Measurements from ENCODE around the gene PPP1R1C.
"Not testable (repeated sequence)": the region's sequence is repeated elsewhere in the genome, so short reads cannot be mapped to it uniquely, and the experiment has no call there.

The PPP1R1C gene, protein sequence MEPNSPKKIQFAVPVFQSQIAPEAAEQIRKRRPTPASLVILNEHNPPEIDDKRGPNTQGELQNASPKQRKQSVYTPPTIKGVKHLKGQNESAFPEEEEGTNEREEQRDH

DNA sequence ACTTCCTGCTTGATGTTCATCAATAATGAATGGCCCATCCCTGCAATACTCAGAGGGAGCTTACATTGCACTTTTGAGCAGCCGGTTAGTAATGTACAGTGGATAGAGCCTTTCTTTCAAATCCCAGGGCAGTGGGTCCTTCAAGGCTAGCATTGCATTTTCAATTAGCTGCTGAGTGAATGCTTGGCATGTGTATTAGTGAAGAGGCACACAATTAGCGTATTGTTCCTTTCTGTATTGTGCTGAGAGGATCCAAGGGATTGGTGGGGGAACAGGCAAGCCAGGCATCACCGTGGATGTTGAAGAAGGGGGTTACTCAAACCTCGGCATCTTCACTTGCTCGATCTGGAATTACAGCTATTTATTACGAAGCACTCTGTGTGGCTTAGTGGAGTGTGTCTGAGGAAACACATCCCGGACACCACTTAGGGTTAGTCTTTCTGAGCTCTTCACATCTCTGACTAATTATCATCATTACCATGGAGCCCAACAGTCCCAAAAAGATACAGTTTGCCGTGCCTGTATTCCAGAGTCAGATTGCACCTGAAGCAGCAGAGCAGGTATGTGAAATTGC, at the start of gene PPP1R1C:
TSS of gene PPP1R1C (plus strand) at position 222 of the 574 bp plus-strand sequence. CDS start at position 480, 258 bp downstream.
- no peak within 1 kb of the TSS for H3K4me3 ChIP-seq (ENCODE audit: low read depth, low read length)

GRCh38 chr2:181937473-181937872, 48.2 kb upstream of the PPP1R1C start:
- no peak overlapping the region for H3K4me3 ChIP-seq (ENCODE audit: low read depth, low read length)

DNA sequence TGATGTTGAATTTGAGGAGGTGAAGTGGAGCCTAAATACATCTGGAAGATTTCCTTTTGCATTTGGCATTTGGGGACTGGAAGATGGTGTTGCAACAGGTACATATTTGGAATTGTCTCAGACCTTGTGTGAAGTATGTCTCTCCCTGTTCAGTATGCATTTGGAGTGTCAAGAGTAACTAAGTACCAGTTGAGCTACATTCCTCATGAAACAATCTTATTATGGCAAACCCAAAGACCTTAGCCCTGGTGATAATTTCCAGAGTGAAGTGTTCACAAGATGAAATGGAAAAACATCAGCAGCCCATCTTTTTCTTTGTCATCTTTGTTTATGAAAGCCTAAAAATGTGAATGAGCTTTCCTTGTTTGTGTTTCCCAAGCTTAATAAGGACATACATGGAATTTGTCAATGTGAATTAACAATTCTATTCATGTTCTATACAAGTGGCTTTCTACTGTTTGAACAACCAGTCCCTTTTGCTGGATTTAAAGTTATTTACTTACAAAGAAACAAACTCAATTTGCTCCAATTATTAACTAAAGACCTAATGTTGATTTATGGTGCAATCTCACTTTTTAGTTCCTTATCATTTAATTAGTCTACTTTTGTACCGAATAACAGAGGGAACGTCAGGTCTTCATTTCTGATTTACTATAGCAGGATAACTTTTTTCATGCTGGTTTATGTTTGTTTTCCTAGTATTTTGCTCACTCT, 42.1 kb upstream of the PPP1R1C start:
- H3K4me3 ChIP-seq (ENCODE audit: low read depth, low read length): no peak overlapping the region

DNA sequence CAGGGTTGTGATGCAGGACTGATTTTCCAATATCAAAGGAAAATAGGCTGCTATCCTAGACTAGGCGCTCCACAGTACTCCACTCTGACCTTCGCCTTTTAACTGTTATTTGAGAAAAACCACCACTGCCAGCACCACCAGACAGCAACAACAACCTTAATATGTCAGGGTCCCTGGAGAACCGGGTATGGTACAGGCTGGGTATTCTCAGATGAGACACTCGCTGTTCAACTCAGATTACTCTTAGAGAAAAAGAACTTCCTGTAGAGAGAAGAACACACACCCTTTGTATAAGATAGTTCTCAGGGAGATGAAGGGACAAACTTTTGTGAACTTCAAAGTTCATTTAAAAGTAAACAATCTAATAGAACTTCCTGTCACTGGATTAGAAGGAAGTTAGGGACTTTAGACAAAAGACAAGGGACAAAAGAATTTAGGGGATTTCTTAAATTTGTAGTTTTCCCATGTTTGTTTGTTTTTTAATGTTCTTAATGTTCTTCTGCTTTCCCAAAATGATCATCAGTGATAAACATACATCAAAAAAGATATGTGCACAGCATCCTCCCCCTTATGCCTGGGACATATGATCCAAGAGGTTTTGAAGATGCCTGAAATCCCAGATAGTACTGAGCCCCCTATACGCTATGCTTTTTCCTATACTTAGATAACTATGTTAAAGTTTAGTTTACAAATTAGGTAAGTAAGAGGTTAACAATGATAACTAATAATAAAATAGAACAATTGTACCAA, 41.3 kb upstream of the PPP1R1C start:
- no peak overlapping the region for H3K4me3 ChIP-seq (ENCODE audit: low read depth, low read length)

GRCh38 chr2:181944914-181945291, 40.8 kb upstream of the PPP1R1C start:
- H3K4me3 ChIP-seq (ENCODE audit: low read depth, low read length): no peak overlapping the region

DNA sequence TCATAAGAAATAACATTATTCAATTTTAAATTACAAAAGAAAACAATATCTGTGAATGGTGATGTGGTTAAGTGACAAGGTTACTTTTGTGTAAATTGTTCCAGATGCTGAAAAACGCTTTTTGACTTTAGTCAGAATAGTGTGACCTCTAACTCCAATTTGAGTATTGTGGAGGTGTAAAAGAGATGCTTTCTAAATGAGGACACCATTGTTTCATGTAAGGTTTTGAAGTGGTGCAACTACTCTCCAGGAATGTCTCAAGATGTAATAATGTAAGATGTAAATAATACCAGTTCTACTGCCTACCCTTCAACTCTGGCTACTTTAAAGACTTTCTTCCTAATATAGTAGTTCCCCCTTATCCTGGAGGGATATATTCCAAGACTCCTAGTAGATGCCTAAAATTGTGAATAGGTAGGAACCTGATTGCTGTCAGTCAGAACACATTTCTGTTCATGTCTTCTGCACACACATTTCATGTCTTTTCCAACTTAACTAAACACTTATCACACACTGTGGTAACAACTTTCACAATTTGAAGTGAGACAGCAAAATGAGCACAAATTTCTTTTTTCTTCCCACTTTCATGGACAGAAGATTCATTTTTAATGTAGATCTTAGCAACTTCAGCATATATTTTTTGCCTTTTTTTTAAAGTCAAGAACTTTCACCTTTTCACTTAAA, 39.1 kb upstream of the PPP1R1C start:
- H3K4me3 ChIP-seq (ENCODE audit: low read depth, low read length): no peak overlapping the region

- no peak overlapping the region for H3K4me3 ChIP-seq (ENCODE audit: low read depth, low read length)
Observed at GRCh38 chr2:181947273-181947672, 38.4 kb upstream of the PPP1R1C start.

DNA sequence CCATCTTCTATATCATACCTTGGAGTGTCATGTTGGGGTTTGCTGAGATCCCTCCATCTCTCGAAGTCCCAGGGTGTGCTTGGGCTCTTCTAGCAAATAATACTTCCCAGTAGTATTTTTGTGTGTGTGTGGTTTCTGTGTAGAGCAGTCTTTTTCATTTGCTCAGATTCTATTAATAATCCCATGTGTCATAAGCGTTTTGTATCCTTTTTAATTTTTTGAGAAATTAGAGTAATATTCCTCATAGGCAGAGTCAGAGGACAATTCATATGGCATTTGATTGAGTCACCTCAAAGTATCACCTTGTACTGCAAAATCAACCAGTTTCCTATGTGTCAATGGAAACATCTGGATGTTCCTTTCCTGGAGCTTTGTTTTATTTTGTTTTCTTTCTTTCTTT, 37.4 kb upstream of the PPP1R1C start:
- no peak overlapping the region for H3K4me3 ChIP-seq (ENCODE audit: low read depth, low read length)

DNA sequence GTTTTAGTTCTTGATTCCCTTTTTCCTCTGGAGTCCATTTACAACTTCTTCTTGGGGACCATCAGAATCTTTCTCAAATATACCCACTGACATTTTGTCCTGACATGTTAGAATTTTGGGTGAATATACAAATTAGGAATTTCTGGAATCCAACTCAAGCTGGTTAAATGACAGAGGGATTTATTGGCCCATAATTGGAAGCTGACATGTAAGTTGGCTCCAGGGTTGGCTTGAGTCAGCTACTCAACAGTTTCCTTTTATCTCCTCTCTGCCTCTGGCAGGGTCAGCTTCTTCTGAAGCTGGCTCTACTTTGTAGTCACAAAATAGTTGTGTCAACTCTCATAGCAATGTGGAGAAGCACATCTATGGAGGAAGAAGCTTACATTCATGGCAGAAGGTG, 36.6 kb upstream of the PPP1R1C start:
- H3K4me3 ChIP-seq (ENCODE audit: low read depth, low read length): no peak overlapping the region

DNA sequence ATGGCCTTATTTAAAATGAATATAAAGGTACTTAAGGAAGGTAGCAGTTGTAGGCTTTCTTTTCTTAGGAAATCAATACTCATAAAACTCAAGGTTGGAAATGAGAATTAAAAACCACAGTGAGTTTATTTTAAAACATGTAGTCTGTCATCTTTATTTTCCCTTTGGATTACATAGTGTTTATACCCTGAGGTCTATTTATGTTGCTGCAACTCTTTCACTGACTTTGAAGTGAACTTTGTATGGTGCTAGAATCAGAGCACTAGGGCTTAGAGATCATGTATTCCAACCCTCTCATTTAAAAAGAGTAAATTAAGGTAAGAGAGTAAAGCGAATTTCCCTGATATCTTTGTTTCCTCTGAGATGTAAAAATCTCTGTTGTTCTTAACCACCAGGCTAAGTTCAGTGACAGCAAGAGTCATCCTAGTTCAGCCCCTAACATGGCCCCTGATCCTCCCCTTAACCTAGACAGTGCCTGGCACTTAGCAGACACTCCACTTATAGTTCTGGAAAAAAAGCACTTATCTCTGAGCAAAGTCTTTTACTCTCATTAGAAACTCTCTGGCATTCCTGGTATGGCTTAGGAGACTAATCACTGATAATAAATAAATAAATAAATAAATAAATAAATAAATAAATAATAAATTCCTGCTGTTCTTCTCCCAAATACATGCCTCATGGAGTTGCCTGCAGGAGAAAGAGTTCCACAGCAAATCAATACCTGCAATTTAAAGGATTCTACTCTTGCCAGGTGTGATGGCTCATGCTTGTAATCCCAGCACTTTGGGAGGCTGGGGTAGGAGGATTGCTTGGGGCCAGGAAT, 33.0 kb upstream of the PPP1R1C start:
- H3K4me3 ChIP-seq (ENCODE audit: low read depth, low read length): no peak overlapping the region

GRCh38 chr2:181953881-181954537, 31.6 kb upstream of the PPP1R1C start:
- peak overlapping the region; percentile 34 for H3K4me3 ChIP-seq (ENCODE audit: low read depth, low read length)

- H3K4me3 ChIP-seq (ENCODE audit: low read depth, low read length): no peak overlapping the region
Observed at GRCh38 chr2:181954538-181954883, 31.1 kb upstream of the PPP1R1C start.

GRCh38 chr2:181955010-181955409, 30.6 kb upstream of the PPP1R1C start:
- H3K4me3 ChIP-seq (ENCODE audit: low read depth, low read length): no peak overlapping the region

DNA sequence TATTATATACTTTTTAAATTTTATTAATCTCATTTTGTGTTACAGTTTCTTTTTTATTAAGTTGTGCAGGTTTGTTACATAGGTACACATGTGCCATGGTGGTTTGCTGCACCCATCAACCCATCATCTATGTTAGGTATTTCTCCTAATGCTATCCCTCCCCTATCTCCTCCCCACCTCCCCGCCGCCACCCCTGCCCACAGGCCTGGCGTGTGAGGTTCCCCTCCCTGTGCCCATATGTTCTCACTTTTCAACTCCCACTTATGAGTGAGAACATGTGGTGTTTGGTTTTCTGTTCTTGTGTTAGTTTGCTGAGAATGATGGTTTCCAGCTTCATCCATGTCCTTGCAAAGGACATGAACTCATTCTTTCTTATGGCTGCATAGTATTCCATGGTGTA, 29.8 kb upstream of the PPP1R1C start:
- not testable (repeated sequence) for H3K4me3 ChIP-seq (ENCODE audit: low read depth, low read length)

GRCh38 chr2:181957668-181958067, 28.0 kb upstream of the PPP1R1C start:
- no peak overlapping the region for H3K4me3 ChIP-seq (ENCODE audit: low read depth, low read length)

DNA sequence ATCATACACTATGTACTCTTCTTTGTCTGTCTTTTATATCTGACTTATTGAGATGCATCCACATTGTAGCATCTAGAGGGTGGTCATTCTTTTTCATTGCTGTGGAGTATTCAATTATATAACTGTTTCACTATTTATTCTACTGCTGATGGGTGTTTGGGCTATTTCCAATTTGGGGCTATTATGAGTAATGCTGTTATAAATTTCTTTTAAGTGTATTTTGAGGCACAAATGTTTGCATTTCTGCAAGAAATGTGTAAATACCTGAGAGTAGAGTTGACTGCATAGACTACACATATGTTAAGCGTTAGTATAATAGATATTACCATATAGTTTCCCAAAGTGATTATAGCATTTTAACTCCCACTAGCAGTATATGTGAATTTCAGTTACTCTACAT, 26.9 kb upstream of the PPP1R1C start:
- no peak overlapping the region for H3K4me3 ChIP-seq (ENCODE audit: low read depth, low read length)

- no peak overlapping the region for H3K4me3 ChIP-seq (ENCODE audit: low read depth, low read length)
Observed at GRCh38 chr2:181959508-181959907, 26.1 kb upstream of the PPP1R1C start.

- not testable (repeated sequence) for H3K4me3 ChIP-seq (ENCODE audit: low read depth, low read length)
Observed at GRCh38 chr2:181961167-181961566, 24.5 kb upstream of the PPP1R1C start.

DNA sequence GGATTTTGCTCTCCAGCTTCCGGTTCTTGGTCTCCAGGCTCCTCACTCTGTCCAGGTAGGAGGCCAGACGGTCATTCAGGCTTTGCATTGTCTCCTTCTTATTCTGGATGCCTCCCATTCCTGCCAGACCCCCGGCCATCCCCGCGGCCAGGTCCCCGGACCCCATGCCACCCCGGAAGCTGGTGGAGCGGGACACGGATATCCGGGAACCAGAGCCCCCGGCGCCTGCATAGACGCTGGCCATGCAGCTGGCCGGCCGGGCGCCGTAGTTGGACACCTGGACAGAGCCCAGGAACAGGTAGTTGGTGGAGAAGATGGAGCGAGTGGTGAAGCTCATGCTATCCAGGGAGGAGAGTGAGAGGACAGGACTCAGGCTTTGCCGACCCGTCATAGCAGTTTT, 23.5 kb upstream of the PPP1R1C start:
- H3K4me3 ChIP-seq (ENCODE audit: low read depth, low read length): no peak overlapping the region

GRCh38 chr2:181970160-181970794, 15.4 kb upstream of the PPP1R1C start:
- no peak overlapping the region for H3K4me3 ChIP-seq (ENCODE audit: low read depth, low read length)
